Ovary (tissue), 9 donors: ENCODE measurements around the gene NPIPA7. TPM values are rescaled to one million over a fixed set of nuclear protein-coding genes. Genes with fewer than 3 reads are reported as not detected.
"Not testable (repeated sequence)": the region's sequence is repeated elsewhere in the genome, so short reads cannot be mapped to it uniquely, and the experiment has no call there.

Source experiments
- DNase-seq, 5 donors: peaks; one replicate each; pipeline ENCODE4 v3.0.0-alpha.2; 2019 to 2020
- H3K27ac ChIP-seq, 2 donors: fragments of 200-600 bp; one replicate each; pipeline versions ENCODE4 v1.5.1 to v1.8.0; 2019 to 2022
- H3K27me3 ChIP-seq: fragments of 200-600 bp; one replicate; pipeline ENCODE4 v1.8.0; 2022
- H3K36me3 ChIP-seq: fragments of 200-600 bp; sonication (generic); one replicate; pipeline ENCODE4 v1.5.1; 2019
- H3K4me1 ChIP-seq: one replicate; pipeline ENCODE4 v1.8.1; 2013; ENCODE audit warnings: mild to moderate bottlenecking, moderate library complexity; ENCODE audit not compliant: insufficient read depth
- H3K4me3 ChIP-seq: fragments of 200-600 bp; sonication (generic); one replicate; pipeline ENCODE4 v1.5.1; 2017
- H3K9me3 ChIP-seq, 2 donors: fragments of 200-600 bp in 1 of 2; sonication (generic) in 1 of 2; one replicate each; pipeline versions ENCODE4 v1.5.1 to v1.8.1; 2013 to 2019; ENCODE audit warnings: mild to moderate bottlenecking in 1 of 2, moderate library complexity in 1 of 2
- WGBS, 3 donors: extraction: QIAGEN DNeasy Blood & Tissue Kit in 1 of 3; methylation state at CpG; one replicate each; pipeline versions ENCODE4 v1.1.5 to v1.1.7; 2013 to 2017; 5-methylcytosine and 5-hydroxymethylcytosine counted together
- intact Hi-C, 4 donors: fragments of 100-400 bp; cut with DNase I; formaldehyde crosslinking; loops; one replicate each; pipeline versions ENCODE4 v1.11.0 to v1.15.1; 2022 to 2023
- microRNA-seq, 3 donors: library from miRNA; unstranded; fragments of <30 nt; microRNA quantifications; one replicate each; pipeline versions ENCODE4 to v1.2.0, GENCODE V29; 2019 to 2020
- polyA plus RNA-seq, 2 donors: library from polyadenylated mRNA; stranded (reverse); fragments of 200-250 nt in 1 of 2; fragments of 350-450 nt in 1 of 2; fragmentation: Illumina TruSeq in 1 of 2; extraction: RNeasy Lipid Tissue Mini Kit (QIAGEN cat#74804) in 1 of 2; gene quantifications; one replicate each; pipeline ENCODE4 v1.2.3, GENCODE V29; 2013 to 2014
- small RNA-seq: library from RNA; depleted of rRNA; stranded (forward); fragments of <200 nt; gene quantifications from one replicate; pipeline ENCODE3, GENCODE V24; 2016
- total RNA-seq, 7 donors: library from RNA; depleted of rRNA in 2 of 7; stranded (reverse); fragments of >200 nt in 2 of 7; fragmentation: NEBNext Ultra II Directional in 3 of 7; extraction: Animal tissue kit (Norgen Biotek cat#: 25700) in 3 of 7; gene quantifications; one replicate each; pipeline versions ENCODE4 v1.1.0 to v1.2.4, GENCODE V29; 2016 to 2023
- donor health status: DM: no; HTN: no; CAD: no; lungs with moderate emphysema.
- donor health status: DM: no; HTN: no; CAD: no.
- donor health status: Bipolar disorder and iron deficiency.
- donor health status: DM: yes; HTN: yes; CAD: no.
- donor health status: DM: no; HTN: no; CAD: no.
- donor health status: DM: yes; HTN: yes; CAD: no.

Gene NPIPA7
- total and polyA plus RNA-seq, 9 donors = 3.0 to 31.8 (median 10.0) TPM; not detected in 1

- H3K9me3 ChIP-seq, intact Hi-C loops, H3K4me1 ChIP-seq, H3K27me3 ChIP-seq, H3K4me3 ChIP-seq, H3K36me3 ChIP-seq, H3K27ac ChIP-seq, DNase-seq: not testable (repeated sequence)
- no CpG with 5 or more reads among the region's 2 CpGs for WGBS, 3 donors
Observed at GRCh38 chr16:16425146-16425545, 46.2 kb downstream of the NPIPA7 start.

- DNase-seq, H3K27me3 ChIP-seq, H3K27ac ChIP-seq, intact Hi-C loops, H3K4me1 ChIP-seq, H3K36me3 ChIP-seq, H3K9me3 ChIP-seq, H3K4me3 ChIP-seq: not testable (repeated sequence)
- 18 to 41% (median 23%) methylated on average over 1 to 2 of the region's 3 CpGs for WGBS, 3 donors
Observed at GRCh38 chr16:16431135-16431534, 52.2 kb downstream of the NPIPA7 start.

GRCh38 chr16:16434711-16435110, 55.8 kb downstream of the NPIPA7 start:
- H3K27ac ChIP-seq, H3K27me3 ChIP-seq, DNase-seq, intact Hi-C loops, H3K4me1 ChIP-seq, H3K9me3 ChIP-seq, H3K4me3 ChIP-seq, H3K36me3 ChIP-seq: not testable (repeated sequence)
- WGBS, 3 donors = 44 to 75% (median 63%) methylated on average over 1 to 2 of the region's 3 CpGs

GRCh38 chr16:16441401-16441800, 62.5 kb downstream of the NPIPA7 start:
- intact Hi-C loops, H3K27me3 ChIP-seq, H3K4me3 ChIP-seq, H3K27ac ChIP-seq, H3K9me3 ChIP-seq, H3K36me3 ChIP-seq, H3K4me1 ChIP-seq, DNase-seq: not testable (repeated sequence)
- 88 to 89% (median 88%) methylated on average over 1 to 2 of the region's 2 CpGs for WGBS, 3 donors

Small RNAs within 50 kb of the gene (microRNA-seq; reads per million reads assigned to microRNA genes)
- gene MIR6511A3 = 0 reads per million in 3 donors
- gene MIR6770-2 = 0 reads per million in 3 donors

Small RNAs within 50 kb of the gene (small RNA-seq; reads per million reads assigned to genes)
- gene AC138969.3 = not detected
- not detected for gene MIR6511A3
- not detected for gene MIR6770-2

Other genes with a start within 250 kb of the NPIPA7 start
- 1 to 10 TPM in 3 of 7 donors, under 1 TPM in 4; 0.12 to 2.0 (median 0.88) TPM for gene ABCC6, start 155.6 kb upstream of the NPIPA7 start, total RNA-seq
- gene ABCC6, start 155.6 kb upstream of the NPIPA7 start, polyA plus RNA-seq = 1 to 10 TPM in 1 of 2 donors, under 1 TPM in 1; 0.48 to 1.9 TPM
- 10 to 100 TPM; 18.2 to 52.3 (median 32.3) TPM for gene NOMO3, start 146.6 kb upstream of the NPIPA7 start, total RNA-seq
- 10 to 100 TPM in 1 of 2 donors, 1 to 10 TPM in 1; 7.1 to 62.2 TPM for gene NOMO3, start 146.6 kb upstream of the NPIPA7 start, polyA plus RNA-seq